ENCODE data around the gene CTBP2.
"Not testable (repeated sequence)": the region's sequence is repeated elsewhere in the genome, so short reads cannot be mapped to it uniquely, and the experiment has no call there.

The CTBP2 gene

GRCh38 chr10:125157505-125157904, 2.9 kb downstream of the CTBP2 start:
- DNase-seq: no peak

- no peak for DNase-seq
These were observed 3.5 kb downstream of the CTBP2 start for GRCh38 chr10:125156739-125157480.

GRCh38 chr10:125156196-125156595, 4.2 kb downstream of the CTBP2 start:
- no peak for DNase-seq

DNA sequence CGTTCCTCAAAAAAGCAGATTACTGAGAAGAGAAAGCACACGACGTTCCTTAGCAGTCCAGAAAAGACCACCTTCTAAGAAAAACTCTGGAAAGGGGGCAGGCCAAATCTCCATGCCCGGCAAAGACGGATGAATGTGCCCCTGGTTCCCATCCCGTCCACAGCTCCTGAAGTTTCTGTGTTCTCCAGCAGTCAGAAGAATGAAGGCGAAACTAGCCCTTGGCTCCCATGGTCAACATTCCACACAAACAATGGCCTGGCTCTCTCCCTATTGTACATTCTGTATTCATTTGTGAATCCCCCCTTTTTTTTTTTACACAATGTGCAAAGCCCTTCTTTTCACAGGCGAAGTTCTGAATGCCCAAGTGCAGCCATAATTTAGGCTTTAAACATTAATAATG, 5.3 kb downstream of the CTBP2 start:
- DNase-seq: no peak

DNA sequence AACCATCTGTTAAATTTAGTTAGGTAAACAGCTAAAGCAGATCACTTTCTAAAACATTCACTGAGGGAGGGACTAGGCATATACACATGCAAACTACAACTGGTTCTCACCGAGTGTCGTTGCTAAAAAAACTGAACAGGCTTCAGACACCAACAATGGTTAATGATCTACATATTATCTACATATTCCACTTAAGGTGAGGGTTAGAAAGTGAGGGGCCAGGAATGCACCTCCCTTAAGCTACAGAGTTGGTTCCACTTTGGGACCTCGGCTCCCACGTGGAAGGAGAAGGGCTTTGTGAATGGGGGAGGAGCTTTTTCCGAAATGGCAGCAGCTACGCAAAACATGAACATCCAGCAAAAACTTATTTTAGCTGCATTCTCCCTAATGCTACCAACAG, 5.8 kb downstream of the CTBP2 start:
- no peak for DNase-seq

- no peak for DNase-seq
These were observed 6.5 kb downstream of the CTBP2 start for GRCh38 chr10:125153703-125154490.

DNA sequence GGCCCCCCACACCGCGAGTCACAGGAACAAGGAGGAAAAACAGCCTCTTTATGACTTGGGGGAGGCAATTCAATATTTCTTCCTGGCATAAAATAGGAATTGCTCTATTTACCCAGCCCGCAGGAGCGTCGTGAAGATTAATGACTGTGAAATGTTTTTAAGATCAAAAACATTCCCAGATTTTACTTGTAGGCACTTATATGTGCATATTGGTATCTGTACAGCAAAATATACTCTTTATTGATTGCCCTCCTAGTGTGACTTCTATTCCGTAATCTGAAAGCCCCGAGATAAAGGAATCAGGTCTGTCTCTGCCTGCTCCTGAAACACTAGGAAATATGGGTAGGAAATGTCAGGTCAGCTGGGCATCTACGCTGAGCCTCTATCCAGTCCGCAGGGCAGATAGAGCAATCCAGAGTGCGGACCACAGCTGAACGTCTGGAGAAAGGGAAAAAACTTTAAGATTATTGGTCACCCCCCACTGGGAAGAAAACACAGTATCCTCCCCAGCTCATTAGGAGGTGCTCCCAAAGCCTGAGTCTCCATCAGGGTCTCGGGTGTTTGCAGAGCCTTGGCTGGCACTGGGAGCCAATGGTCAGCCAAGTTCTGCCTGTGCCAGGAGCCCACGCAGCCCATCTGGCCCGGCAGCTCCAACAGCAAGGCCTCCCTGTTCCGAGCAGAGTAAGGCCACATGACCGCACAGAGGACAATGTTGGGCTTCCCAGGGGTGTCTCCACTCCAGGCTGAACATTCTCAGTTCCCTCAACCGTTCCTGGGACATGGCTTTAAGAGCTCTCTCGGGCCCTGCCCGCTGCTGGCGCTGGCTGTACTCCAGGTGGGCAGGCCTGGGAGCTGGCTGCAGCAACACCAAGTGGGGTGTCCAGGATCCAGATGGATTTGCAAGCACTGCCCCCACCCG, 7.7 kb downstream of the CTBP2 start:
- no peak for DNase-seq

DNA sequence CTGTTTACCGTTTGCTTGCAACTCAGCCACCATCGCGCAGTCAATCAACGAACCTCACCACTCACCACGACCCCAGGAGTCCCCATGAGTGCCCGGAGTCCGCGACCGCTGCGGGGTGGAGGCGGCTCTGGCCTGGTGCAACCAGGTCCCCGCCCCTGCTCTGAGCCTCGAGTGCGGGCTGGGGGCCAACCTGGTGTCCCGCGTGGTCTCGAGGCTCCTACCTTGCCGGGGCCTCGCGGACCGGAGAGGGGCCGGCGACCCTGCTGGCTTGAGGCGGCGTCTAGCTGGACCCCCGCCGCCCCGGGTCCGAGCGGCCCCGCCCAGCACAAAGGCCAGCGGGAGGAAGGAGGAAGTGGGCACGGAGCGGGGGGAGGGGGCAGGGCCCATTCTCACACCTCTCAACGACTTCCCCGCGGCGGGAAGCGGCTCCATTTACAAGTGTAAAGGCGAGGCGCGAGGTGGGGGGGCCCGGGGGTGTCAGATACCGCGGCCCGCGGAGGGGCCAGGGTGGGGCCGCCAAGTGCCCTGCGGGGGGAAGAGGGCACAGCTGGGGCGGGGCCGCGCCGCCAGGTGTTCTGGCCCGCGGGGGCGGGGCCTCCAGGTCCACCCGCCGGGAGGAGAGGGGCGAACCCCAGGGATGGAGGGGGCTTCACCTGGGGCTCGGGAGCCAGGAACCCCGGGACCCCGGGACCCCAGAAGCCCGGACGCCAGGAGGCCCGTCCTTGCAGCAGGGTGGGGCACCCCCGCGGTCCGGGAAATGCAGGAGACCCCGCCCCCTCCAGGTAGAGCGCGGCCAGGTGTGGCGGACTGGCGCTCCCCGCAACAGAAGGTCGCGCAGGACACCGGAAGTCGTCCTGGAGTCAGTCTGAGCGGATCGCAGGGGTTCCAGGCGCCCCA, 8.6 kb downstream of the CTBP2 start:
- DNase-seq: no peak

- no peak for DNase-seq
These were observed 9.2 kb downstream of the CTBP2 start for GRCh38 chr10:125151170-125151552.

- DNase-seq: not testable (repeated sequence)
These were observed 9.8 kb downstream of the CTBP2 start for GRCh38 chr10:125150376-125151083.

GRCh38 chr10:125149680-125150047, 10.7 kb downstream of the CTBP2 start:
- DNase-seq: no peak

GRCh38 chr10:125149036-125149679, 11.2 kb downstream of the CTBP2 start:
- DNase-seq: no peak

DNA sequence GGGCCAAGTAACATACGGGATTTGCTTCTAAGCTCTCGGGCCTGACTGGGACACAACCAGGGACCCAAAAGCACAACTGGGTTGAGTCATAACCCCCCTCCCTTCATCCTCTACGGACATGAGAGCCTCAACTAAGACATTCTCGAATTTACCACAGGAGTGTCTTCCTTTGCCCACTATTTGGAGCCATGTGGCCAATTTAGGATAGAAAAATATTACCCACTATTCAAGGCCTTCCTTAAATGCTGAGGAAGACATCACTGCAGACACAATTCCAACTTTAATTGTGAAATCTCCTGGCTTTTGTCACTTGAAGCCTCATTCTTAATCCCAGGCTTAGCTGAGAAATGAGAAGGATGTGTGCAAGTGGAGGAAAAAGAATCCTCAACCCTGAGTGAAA, 11.8 kb downstream of the CTBP2 start:
- no peak for DNase-seq

DNA sequence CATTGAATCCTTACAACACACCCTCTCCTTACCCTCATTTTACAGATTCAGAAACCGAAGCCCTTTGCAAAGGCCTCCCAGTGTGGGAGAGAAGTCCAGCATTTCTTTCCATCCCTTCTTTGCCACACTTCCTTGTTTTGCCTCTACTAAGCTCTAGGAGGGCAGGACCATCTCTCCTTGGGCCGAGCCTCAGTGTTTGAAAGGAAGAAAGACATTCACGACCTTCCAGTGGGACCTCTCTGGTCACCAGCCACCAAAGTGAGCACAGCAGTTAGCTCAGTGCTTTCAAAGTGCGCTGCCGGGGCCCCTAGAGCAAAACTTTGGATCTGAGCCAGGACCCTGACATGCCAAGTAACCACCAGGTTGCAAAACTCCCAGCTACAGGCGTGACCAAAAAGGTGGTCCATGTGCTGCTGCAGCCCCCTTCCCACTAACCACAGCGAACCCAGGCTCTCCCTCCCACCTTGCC, 12.4 kb downstream of the CTBP2 start:
- DNase-seq: no peak

DNA sequence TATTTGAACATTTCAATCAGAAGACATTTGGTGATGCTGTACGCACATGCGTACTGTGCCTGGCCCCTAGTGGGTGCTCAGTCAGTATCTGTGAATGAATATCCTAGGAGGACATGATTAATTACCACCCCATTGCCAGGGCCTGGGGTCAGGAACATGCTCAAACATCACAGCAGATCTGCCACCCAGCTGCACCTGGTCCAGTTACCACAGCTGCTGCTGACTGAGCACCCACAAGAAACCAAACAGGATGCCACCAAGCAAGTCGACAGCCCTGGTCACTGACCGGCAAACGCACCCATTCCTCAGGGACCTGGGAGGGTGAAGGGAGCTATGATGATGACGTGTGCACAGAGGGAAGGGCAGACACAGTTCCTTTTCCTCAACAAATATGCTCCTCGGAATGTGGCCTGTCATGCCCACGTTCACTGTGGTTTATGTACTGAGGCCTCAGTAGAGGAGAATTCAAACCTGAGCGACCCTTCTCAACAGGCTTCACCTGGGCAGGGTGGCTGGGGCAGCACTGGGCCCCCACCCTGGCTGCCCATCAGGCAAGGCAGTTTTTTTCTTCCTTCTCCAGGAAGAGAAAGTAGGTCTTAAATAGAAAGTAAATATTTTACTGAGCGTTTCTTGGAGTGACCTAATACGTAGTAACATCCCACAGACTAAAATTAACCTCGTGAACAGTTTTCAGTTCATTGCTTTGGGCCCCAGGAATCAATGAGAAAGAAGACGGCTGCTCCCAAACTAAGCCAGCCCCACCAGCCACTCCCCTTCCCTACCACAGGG, 13.4 kb downstream of the CTBP2 start:
- DNase-seq: no peak

GRCh38 chr10:125145636-125146035, 14.7 kb downstream of the CTBP2 start:
- no peak for DNase-seq

DNA sequence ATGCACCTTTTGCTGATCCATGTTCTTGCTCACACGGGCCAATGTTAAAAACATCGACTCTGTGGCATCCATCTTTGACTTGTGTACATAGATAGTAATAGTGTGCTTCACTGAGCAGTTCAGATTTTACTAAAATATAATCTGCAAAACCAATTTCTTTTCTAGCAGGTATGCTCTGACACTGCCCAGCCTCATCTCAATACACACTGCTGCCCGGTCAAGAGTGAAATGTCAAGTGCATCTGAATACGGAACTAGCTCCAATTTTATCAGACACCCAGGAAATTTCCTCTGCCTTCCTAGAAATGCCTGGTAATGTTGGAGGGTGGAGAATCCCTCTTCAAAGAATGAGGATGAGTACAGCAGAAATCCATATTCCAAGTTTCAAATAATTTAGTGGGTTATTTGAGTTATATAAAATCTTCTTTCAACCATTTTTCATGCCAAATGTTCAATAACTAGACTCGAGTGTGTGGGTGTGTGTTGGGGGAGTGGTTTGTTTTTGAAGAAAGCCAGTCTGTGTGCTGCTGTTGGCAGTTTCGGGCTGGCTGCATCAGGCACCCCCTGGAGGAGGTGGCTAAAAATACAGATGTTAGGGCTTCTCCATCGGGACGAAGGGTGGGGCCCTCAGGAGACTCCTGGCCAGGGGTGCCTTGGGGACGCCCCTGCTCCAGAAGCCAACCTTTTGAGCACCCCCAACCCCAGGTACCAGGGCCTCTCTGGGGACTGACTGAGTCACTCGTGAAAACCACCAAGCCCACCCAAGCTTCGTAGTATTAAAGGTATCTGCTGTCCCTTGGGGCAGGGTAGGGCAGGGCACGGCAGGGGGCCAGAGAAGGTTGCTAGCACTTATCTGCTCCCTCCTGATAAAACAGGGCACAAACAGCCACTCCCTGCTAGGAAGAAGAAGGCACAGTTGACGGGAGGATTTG, 15.4 kb downstream of the CTBP2 start:
- no peak for DNase-seq

DNA sequence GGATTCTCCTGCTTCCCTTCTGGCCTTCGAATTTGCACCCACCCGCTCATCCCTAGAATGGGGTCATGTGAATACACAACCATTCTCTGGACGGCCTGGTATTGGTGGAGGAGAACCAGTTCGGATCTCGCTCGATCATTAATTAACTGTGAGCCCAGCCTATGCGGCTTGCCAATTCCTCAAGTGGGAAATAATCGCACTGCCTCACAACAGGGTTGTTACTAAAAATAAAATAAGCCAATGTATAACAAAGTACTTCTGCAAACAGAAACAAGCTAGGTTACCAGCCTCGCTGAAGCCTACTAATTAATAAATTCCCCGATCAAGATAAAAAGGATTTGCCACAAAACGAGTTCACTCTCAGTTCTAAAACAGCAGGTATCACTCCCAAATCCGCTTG, 16.2 kb downstream of the CTBP2 start:
- DNase-seq: no peak

GRCh38 chr10:125142946-125143345, 17.4 kb downstream of the CTBP2 start:
- no peak for DNase-seq

Data from activated CD4-positive, alpha-beta T cell treated with anti-CD3 and anti-CD28 coated beads for 1 hour (primary cell).